Melanocyte of skin (primary cell): Measurements from ENCODE around the gene NDUFA8. TPM values are rescaled to one million over a fixed set of nuclear protein-coding genes. Genes with fewer than 3 reads are reported as not detected.

ENCODE experiments used
- small RNA-seq, 2 donors: library from RNA; depleted of rRNA; stranded (forward); fragments of <200 nt; gene quantifications; one replicate each; pipeline ENCODE3, GENCODE V24; 2012
- total RNA-seq, 2 donors: library from RNA; depleted of rRNA; stranded (reverse); fragments of >200 nt; gene quantifications; 2 replicates each; pipeline ENCODE4 v1.2.3, GENCODE V29; 2012

The NDUFA8 gene
- 10 to 100 TPM; 28.6 to 49.6 TPM for total RNA-seq

DNA sequence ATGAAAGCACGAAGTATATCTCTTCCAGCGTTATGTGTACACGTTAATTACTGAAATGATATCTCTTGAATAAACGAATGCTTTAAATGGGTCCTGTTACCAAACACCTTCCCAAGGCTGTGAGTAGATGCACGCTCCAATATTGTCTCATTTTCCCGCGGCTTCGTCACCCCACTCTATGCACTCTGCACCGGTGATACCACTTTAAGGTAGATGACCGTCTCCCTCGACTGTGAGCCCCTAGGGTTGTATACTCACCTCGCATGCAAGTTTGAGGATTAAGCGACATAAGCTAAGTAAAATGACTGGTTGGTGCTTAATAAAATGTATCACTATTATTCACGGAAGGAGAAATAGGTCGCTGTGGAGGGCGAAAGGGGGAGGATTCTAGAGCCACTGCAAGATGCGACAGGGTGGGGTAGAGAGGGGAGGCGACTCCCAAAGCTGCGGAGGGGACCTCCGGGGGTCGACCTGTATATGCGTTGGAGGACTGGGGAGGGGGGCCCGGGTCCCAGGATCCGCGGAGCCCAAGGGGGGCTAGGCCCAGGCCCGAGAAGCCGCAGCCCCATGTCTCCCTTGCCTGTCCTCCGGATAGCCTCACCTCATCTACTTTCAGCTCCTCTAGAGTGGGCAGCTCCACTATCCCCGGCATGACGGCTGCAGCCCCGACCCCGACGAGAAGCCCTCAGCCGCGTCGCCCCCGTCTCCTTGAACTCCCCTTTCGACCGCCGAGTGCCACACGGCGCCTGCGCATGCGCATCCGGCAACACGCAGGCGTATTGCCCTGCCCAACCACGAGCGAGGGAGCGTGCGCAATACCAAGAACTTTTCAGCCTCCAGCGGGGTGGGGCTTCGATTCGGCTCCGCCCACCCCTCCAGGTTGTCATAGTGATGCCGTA is at the start of gene NDUFA8, which contains the start of gene MORN5:
Gene NDUFA8, minus strand, starts transcription at position 754 of the 899 bp plus-strand sequence. Its CDS starts 102 bp downstream, at position 652.
Gene MORN5, plus strand, starts transcription at position 883 of the 899 bp plus-strand sequence. CDS start 65 bp downstream, outside the sequence.

Small RNA genes within 50 kb of the gene (small RNA-seq; reads per million reads assigned to genes)
- gene MIR4478: 0 reads per million in 2 donors

Other genes with a start within 250 kb of the NDUFA8 start
- 1 to 10 TPM; 4.0 to 8.6 TPM for gene TTLL11, start 66.5 kb downstream of the NDUFA8 start, total RNA-seq
- gene MORN5, start 129 bp upstream of the NDUFA8 start, total RNA-seq: not detected
- not detected for gene LHX6, start 69.2 kb upstream of the NDUFA8 start, total RNA-seq
- 10 to 100 TPM in 1 of 2 donors, 1 to 10 TPM in 1; 7.9 to 16.0 TPM for gene RBM18, start 105.1 kb upstream of the NDUFA8 start, total RNA-seq
- 10 to 100 TPM; 33.7 to 42.6 TPM for gene MRRF, start 105.1 kb upstream of the NDUFA8 start, total RNA-seq
- gene PTGS1, start 211.2 kb upstream of the NDUFA8 start, total RNA-seq: under 1 TPM; under 0.01 TPM